GM12878 (cell line): ENCODE data around the gene EXOSC6. TPM values are rescaled to one million over a fixed set of nuclear protein-coding genes. Genes with fewer than 3 reads are reported as not detected.

ENCODE experiments used
- CBX3 ChIP-seq: fragments of 200-600 bp; sonication (generic); IDR thresholded peaks from 2 replicates; pipeline ENCODE4 v1.6.1; 2016; ENCODE audit warnings: low read depth, borderline replicate concordance
- CHD4 ChIP-seq: fragments of 200-600 bp; sonication (generic); IDR thresholded peaks from 2 replicates; pipeline ENCODE4 v1.6.1; 2016; ENCODE audit warnings: mild to moderate bottlenecking
- EED ChIP-seq: sonication (generic); IDR thresholded peaks from 2 replicates; pipeline ENCODE4 v1.6.1; 2016; ENCODE audit warnings: antibody characterized with exemption, low read depth
- ETV6 ChIP-seq, 2 experiments: fragments of 450-650 bp in 1 of 2; IDR thresholded peaks in 1 of 2; conservative IDR thresholded peaks in 1 of 2; 2 replicates each; pipeline ENCODE4 v1.6.1; 2014; ENCODE audit warnings: antibody characterized with exemption in 1 of 2, borderline replicate concordance in 1 of 2, low read depth in 1 of 2, mild to moderate bottlenecking in 1 of 2, moderate library complexity in 1 of 2
- FOXK2 ChIP-seq: fragments of 450-650 bp; IDR thresholded peaks from 2 replicates; pipeline ENCODE4 v1.6.1; 2017; ENCODE audit warnings: mild to moderate bottlenecking, moderate library complexity
- MXI1 ChIP-seq: fragments of 150-350 bp; IDR thresholded peaks from 2 replicates; pipeline ENCODE4 v1.6.1; 2011; ENCODE audit warnings: low read depth, mild to moderate bottlenecking, inconsistent platforms, low read length, improper control_type of control experiment
- NFYA ChIP-seq: IDR thresholded peaks from 2 replicates; pipeline ENCODE4 v1.6.1; 2011; ENCODE audit warnings: low read depth, mild to moderate bottlenecking, low read length, improper control_type of control experiment, borderline replicate concordance
- RAD21 ChIP-seq: IDR thresholded peaks from 2 replicates; pipeline ENCODE4 v1.6.1; 2011; ENCODE audit warnings: mild to moderate bottlenecking, low read depth, low read length, moderate library complexity; ENCODE audit not compliant: insufficient read depth
- SREBF2 ChIP-seq: IDR thresholded peaks from 2 replicates; pipeline ENCODE4 v1.6.1; 2012; ENCODE audit warnings: mild to moderate bottlenecking, low read length
- polyA plus RNA-seq, 11 experiments: library from polyadenylated mRNA; depleted of rRNA in 4 of 11; unstranded in 6 of 11; stranded (reverse) in 5 of 11; fragments of >200 nt; fragmentation: Nextera tagmentation in 4 of 11; fragmentation: Illumina TruSeq in 1 of 11; extraction: Ambion mirVana in 4 of 11; extraction: Trizol in 1 of 11; gene quantifications; 1 replicate in 1 of 11; 2 replicates in 10 of 11; pipeline versions ENCODE4 v1.2.1 to v1.2.3, GENCODE V29; 2011 to 2016; ENCODE audit warnings: inconsistent platforms in 2 of 11, missing spikeins in 2 of 11, low read depth in 1 of 11
- total RNA-seq, 4 experiments: library from RNA; depleted of rRNA in 3 of 4; stranded (reverse); fragments of >200 nt in 3 of 4; fragmentation: Illumina TruSeq in 1 of 4; extraction: Trizol in 1 of 4; gene quantifications; 2 replicates each; pipeline versions ENCODE4 v1.2.1 to v1.2.3, GENCODE V29; 2013 to 2021
- TF ChIP-seq, protein P1 (sequence below), 3 experiments: IDR thresholded peaks in 2 of 3; conservative IDR thresholded peaks in 1 of 3; 2 replicates each; pipeline ENCODE4 v1.5.1; 2011; ENCODE audit warnings: low read depth in 3 of 3, low read length in 3 of 3, mild to moderate bottlenecking in 3 of 3, control low read depth in 2 of 3, moderate library complexity in 2 of 3, inconsistent platforms in 1 of 3, mixed read lengths in 1 of 3; ENCODE audit not compliant: control insufficient read depth in 2 of 3, insufficient read depth in 1 of 3; ENCODE audit errors: extremely low read depth in 1 of 3
- TF ChIP-seq, protein P2 (sequence below): IDR thresholded peaks from 2 replicates; pipeline ENCODE4 v1.6.1; 2011; ENCODE audit warnings: borderline replicate concordance, low read depth, mild to moderate bottlenecking, moderate library complexity, low read length; ENCODE audit not compliant: insufficient read depth, poor library complexity, severe bottlenecking
- TF ChIP-seq, protein P3 (sequence below): fragments of 450-650 bp; IDR thresholded peaks from 2 replicates; pipeline ENCODE4 v1.6.1; 2017; ENCODE audit warnings: mild to moderate bottlenecking, moderate library complexity
- TF ChIP-seq, protein P4 (sequence below): fragments of 450-650 bp; formaldehyde crosslinking; IDR thresholded peaks from 2 replicates; pipeline ENCODE4 v1.5.0; 2022; ENCODE audit warnings: mild to moderate bottlenecking, missing genetic modification characterization
- TF ChIP-seq, protein P5 (sequence below): fragments of 450-650 bp; IDR thresholded peaks from 2 replicates; pipeline ENCODE4 v1.6.1; 2018; ENCODE audit warnings: borderline replicate concordance, mild to moderate bottlenecking; ENCODE audit not compliant: partially characterized antibody

EXOSC6 gene
- total and polyA plus RNA-seq, 10 of the 15 experiments (the other 5 are each of a cell fraction or from before 2014, with no cell fraction given): 8.2 to 27.5 (median 14.5) TPM

DNA sequence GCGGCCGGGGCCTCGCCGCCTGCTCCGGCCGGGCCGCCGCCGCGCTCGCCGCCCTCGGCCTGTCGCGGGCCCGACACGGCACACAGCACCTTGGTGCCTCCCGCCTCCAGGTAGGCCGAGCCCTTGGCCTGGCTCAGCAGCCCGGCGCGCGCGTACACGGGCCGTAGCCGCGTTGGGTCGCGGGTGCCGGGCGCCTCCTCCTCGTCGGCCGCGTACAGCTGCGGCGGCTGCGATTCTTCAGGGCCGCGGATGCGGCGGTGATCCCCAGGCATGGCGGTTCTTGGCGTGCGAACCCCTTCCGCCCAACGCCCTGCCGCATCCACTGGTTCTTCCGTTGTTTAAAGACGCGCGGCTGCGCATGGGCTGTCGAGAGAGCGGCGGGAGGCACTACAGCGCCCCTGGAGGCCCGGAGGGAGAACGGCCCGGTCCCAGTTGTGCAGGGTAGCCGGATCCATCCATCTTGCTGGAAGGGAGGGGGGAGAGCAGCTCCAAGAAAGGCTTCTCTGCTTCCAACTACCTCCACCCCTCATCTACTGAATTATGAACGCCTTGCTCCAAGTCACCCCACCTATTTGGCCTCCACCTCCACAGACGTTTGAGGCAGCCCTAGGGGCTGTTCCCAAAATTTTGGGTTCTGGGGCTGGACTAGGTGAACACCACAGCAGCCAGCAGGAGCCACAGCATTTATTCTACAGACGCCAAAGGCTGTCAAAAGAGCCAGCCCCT is at the start of gene EXOSC6 (continued):
- TF ChIP-seq, protein P1, sequence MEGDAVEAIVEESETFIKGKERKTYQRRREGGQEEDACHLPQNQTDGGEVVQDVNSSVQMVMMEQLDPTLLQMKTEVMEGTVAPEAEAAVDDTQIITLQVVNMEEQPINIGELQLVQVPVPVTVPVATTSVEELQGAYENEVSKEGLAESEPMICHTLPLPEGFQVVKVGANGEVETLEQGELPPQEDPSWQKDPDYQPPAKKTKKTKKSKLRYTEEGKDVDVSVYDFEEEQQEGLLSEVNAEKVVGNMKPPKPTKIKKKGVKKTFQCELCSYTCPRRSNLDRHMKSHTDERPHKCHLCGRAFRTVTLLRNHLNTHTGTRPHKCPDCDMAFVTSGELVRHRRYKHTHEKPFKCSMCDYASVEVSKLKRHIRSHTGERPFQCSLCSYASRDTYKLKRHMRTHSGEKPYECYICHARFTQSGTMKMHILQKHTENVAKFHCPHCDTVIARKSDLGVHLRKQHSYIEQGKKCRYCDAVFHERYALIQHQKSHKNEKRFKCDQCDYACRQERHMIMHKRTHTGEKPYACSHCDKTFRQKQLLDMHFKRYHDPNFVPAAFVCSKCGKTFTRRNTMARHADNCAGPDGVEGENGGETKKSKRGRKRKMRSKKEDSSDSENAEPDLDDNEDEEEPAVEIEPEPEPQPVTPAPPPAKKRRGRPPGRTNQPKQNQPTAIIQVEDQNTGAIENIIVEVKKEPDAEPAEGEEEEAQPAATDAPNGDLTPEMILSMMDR (IDR thresholded peaks at IDR 0.05 in 2 of 3, conservative IDR thresholded peaks at IDR 0.05 in 1 of 3; ENCODE audit: control insufficient read depth in 2 of 3, extremely low read depth in 1 of 3, insufficient read depth in 1 of 3, low read depth in 3 of 3, low read length in 3 of 3): peak; percentile 94 to 99 (median 95); a peak in 5 of 6 replicates
- TF ChIP-seq CBX3 (no peak), CHD4 (no peak), NFYA (no peak), FOXK2 (peak; percentile 57), RAD21 (no peak), SREBF2 (no peak), MXI1 (peak; percentile 96), ETV6 (conservative IDR thresholded peaks at IDR 0.05 in 1 of 2, IDR thresholded peaks at IDR 0.05 in 1 of 2; ENCODE audit: borderline replicate concordance in 1 of 2, low read depth in 1 of 2) (no peak; a peak in 1 of 4 replicates), EED (peak; percentile 45; the same call in 1 of the 2 replicates)
- TF ChIP-seq, protein P2, sequence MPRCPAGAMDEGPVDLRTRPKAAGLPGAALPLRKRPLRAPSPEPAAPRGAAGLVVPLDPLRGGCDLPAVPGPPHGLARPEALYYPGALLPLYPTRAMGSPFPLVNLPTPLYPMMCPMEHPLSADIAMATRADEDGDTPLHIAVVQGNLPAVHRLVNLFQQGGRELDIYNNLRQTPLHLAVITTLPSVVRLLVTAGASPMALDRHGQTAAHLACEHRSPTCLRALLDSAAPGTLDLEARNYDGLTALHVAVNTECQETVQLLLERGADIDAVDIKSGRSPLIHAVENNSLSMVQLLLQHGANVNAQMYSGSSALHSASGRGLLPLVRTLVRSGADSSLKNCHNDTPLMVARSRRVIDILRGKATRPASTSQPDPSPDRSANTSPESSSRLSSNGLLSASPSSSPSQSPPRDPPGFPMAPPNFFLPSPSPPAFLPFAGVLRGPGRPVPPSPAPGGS: peak; percentile 83
- TF ChIP-seq, protein P3, sequence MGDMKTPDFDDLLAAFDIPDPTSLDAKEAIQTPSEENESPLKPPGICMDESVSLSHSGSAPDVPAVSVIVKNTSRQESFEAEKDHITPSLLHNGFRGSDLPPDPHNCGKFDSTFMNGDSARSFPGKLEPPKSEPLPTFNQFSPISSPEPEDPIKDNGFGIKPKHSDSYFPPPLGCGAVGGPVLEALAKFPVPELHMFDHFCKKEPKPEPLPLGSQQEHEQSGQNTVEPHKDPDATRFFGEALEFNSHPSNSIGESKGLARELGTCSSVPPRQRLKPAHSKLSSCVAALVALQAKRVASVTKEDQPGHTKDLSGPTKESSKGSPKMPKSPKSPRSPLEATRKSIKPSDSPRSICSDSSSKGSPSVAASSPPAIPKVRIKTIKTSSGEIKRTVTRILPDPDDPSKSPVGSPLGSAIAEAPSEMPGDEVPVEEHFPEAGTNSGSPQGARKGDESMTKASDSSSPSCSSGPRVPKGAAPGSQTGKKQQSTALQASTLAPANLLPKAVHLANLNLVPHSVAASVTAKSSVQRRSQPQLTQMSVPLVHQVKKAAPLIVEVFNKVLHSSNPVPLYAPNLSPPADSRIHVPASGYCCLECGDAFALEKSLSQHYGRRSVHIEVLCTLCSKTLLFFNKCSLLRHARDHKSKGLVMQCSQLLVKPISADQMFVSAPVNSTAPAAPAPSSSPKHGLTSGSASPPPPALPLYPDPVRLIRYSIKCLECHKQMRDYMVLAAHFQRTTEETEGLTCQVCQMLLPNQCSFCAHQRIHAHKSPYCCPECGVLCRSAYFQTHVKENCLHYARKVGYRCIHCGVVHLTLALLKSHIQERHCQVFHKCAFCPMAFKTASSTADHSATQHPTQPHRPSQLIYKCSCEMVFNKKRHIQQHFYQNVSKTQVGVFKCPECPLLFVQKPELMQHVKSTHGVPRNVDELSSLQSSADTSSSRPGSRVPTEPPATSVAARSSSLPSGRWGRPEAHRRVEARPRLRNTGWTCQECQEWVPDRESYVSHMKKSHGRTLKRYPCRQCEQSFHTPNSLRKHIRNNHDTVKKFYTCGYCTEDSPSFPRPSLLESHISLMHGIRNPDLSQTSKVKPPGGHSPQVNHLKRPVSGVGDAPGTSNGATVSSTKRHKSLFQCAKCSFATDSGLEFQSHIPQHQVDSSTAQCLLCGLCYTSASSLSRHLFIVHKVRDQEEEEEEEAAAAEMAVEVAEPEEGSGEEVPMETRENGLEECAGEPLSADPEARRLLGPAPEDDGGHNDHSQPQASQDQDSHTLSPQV: no peak
- TF ChIP-seq, protein P4, sequence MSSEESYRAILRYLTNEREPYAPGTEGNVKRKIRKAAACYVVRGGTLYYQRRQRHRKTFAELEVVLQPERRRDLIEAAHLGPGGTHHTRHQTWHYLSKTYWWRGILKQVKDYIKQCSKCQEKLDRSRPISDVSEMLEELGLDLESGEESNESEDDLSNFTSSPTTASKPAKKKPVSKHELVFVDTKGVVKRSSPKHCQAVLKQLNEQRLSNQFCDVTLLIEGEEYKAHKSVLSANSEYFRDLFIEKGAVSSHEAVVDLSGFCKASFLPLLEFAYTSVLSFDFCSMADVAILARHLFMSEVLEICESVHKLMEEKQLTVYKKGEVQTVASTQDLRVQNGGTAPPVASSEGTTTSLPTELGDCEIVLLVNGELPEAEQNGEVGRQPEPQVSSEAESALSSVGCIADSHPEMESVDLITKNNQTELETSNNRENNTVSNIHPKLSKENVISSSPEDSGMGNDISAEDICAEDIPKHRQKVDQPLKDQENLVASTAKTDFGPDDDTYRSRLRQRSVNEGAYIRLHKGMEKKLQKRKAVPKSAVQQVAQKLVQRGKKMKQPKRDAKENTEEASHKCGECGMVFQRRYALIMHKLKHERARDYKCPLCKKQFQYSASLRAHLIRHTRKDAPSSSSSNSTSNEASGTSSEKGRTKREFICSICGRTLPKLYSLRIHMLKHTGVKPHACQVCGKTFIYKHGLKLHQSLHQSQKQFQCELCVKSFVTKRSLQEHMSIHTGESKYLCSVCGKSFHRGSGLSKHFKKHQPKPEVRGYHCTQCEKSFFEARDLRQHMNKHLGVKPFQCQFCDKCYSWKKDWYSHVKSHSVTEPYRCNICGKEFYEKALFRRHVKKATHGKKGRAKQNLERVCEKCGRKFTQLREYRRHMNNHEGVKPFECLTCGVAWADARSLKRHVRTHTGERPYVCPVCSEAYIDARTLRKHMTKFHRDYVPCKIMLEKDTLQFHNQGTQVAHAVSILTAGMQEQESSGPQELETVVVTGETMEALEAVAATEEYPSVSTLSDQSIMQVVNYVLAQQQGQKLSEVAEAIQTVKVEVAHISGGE (CRISPR knock-in tag): no peak
- TF ChIP-seq, protein P5, sequence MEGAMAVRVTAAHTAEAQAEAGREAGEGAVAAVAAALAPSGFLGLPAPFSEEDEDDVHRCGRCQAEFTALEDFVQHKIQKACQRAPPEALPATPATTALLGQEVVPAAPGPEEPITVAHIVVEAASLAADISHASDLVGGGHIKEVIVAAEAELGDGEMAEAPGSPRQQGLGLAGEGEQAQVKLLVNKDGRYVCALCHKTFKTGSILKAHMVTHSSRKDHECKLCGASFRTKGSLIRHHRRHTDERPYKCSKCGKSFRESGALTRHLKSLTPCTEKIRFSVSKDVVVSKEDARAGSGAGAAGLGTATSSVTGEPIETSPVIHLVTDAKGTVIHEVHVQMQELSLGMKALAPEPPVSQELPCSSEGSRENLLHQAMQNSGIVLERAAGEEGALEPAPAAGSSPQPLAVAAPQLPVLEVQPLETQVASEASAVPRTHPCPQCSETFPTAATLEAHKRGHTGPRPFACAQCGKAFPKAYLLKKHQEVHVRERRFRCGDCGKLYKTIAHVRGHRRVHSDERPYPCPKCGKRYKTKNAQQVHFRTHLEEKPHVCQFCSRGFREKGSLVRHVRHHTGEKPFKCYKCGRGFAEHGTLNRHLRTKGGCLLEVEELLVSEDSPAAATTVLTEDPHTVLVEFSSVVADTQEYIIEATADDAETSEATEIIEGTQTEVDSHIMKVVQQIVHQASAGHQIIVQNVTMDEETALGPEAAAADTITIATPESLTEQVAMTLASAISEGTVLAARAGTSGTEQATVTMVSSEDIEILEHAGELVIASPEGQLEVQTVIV: peak; percentile 52
